8988T (cell line): ENCODE results near the gene SPO11.
"Not testable (repeated sequence)": the region's sequence is repeated elsewhere in the genome, so short reads cannot be mapped to it uniquely, and the experiment has no call there.

Source experiments
- DNase-seq: peaks from one replicate; pipeline ENCODE4 v3.0.0; 2011

SPO11 gene

DNA sequence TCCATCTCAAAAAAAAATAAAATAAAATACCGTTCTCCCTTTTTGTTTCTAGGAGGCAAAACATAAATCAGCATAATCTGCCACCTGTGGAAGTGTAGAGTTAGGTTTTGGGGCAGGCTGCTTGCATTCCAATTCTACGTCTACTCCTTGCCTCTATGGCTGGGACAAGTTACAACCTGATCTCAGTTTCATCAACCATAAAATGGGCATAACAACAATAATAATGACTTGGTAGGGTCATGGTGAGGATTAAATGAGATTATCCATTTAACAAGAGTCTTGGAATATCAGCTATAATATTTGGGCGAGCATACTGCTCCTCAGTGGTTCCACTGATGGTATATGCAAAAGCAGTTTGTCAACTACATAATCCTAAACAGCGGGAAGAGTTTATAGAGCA is 17.8 kb downstream of the SPO11 start:
- no peak for DNase-seq

DNA sequence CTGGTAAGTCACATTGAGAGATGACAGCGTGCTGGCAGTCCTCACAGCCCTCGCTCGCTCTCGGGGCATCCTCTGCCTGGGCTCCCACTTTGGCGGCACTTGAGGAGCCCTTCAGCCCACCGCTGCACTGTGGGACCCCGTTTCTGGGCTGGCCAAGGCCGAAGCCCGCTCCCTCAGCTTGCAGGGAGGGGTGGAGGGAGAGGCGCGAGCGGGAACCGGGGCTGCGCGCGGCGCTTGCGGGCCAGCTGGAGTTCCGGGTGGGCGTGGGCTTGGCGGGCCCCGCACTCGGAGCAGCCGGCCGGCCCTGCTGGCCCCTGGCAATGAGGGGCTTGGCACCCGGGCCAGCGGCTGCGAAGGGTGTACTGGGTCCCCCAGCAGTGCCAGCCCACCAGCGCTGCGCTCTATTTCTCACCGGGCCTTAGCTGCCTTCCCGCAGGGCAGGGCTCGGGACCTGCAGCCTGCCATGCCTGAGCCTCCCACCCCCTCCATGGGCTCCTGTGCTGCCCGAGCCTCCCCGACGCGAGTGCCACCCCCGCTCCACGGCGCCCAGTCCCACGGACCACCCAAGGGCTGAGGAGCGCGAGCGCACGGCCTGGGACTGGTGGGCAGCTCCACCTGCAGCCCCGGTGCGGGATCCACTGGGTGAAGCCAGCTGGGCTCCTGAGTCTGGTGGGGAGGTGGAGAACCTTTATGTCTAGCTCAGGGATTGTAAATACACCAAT is 18.8 kb downstream of the SPO11 start:
- not testable (repeated sequence) for DNase-seq

DNA sequence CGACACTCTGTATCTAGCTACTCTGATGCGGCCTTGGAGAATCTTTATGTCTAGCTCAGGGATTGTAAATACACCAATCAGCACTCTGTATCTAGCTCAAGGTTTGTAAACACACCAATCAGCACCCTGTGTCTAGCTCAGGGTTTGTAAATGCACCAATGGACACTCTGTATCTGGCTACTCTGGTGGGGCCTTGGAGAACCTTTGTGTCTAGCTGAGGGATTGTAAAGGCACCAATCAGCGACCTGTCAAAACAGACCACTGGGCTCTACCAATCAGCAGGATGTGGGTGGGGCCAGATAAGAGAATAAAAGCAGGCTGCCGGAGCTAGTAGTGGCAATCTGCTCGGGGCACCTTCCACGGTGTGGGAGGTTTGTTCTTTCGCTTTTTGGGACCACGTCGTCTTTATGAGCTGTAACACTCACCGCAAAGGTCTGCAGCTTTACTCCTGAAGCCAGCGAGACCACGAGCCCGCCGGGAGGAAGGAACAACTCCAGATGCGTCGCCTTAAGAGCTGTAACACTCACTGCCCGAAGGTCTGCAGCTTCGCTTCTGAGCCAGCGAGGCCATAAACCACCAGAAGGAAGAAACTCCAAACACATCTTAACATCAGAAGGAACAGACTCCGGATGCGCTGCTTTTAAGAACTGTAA is 19.4 kb downstream of the SPO11 start:
- not testable (repeated sequence) for DNase-seq

DNA sequence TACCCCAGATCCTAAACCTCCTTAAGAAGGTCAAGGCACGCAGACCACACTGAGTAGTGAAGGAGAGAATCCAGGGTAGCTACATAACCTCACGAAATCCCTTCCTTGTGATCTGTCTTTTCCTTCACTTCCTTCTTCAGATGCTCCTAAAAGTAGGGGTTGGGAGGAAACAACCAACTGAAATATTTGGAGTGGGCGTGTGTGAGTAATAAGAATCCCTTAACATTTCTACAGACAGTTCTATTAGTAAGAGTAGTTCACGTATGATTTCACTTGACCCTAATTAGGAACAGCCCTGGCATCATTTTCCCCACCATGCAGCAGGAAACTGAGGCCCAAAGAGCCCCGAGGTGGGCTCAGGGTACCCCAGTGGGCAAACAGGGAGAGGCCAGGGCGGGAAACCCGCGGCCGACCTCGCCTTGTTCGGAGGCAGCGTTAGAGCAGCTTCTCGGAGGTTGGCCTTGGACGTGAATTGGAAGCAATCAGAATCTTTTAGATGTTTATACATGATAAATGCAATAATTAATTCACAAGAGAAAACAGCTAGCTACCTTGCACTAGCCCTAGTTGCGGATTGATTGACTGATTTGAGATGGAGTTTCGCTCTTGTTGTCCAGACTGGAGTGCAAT is 20.6 kb downstream of the SPO11 start:
- DNase-seq: no peak

DNA sequence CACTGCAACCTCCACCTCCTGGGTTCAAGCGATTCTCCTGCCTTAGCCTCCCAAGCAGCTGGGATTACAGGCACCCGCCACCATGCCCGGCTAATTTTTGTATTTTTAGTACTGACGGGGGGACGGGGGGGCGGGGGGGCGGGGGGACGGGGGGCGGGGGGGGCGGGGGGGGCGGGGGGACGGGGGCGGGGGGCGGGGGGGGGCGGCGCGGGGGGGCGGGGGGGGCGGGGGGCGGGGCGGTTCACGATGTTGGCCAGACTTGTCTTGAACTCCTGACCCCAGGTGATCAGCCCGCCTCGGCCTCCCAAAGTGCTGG is 21.1 kb downstream of the SPO11 start:
- DNase-seq: not testable (repeated sequence)

DNA sequence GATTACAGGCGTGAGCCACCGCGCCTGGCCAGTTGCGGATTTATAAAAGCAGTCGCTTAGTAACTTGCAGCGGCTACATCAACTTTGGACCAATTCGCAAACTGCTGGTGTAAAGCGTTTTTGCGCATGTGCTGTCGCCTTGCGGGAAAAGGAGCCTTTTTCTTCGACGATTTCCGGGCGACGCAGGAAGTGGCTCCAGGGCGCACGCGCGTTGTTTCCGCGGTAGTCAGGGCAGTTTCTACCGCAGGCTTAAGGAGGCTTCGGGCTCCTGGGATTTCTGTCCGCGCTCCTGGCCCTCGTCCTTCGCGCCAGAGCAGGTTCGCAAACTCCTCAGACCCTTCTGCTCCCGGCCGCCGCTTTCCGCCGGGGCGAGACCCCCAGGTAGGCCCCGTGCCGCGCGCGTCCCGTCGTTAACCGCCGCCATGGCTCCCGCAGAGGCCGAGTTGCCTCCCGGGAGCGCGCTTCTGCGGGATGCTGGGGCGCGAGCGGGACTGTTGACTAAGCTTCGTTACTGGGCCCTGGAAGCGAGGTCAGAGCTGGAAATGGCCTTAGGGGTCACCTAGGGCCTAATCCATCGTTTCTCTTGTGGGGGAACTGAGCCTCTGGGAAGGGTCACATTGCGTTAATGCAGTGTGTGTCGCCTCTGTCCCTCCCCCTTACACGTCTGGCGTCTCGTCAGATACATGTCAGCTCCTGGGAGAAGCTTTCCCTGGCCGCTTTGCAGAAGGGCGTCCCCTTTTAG is 21.6 kb downstream of the SPO11 start, which contains the start of gene RAE1:
Gene RAE1, plus strand, starts transcription at position 214 of the 742 bp plus-strand sequence. CDS start 2,784 bp downstream, outside the sequence.
- DNase-seq: peak; percentile 81

DNA sequence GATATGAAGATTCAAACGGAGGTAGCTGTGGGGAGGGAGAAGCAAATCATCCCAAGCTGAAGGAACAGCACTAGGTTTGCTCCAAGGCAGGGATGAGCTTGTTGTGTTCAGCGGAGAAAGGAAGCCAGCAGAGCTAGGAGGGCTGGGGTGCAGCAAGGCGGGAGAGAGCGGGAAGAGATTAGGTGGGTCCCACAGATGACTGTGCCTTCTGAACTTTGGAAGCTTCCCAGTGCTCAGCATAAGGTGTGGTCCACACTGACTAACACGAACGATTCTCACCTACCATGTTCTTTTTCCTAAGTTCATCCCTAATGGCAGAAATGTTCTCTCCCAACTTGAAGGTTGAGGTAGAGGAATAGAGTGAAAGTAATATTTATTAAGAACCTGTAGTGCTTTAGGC is 22.7 kb downstream of the SPO11 start:
- DNase-seq: no peak

DNA sequence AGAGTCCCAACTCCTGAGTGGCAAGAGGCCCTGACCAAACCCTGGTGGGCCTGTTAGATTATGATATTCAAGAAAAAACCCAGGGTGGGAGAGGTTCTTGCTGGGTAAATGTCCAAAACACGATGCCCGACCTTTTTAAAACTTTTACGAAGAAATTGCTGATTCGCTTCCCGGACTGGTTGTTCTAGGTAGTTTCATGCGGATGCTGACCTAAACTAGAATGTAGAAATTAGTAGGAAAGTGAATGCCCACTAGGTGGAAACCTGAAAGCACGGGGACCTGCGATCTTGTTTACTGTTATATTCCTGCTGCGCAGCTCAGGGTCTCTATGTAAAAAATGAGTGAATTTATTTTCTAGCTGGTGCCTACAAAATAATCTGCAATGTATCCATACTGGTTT is 23.7 kb downstream of the SPO11 start:
- no peak for DNase-seq

DNA sequence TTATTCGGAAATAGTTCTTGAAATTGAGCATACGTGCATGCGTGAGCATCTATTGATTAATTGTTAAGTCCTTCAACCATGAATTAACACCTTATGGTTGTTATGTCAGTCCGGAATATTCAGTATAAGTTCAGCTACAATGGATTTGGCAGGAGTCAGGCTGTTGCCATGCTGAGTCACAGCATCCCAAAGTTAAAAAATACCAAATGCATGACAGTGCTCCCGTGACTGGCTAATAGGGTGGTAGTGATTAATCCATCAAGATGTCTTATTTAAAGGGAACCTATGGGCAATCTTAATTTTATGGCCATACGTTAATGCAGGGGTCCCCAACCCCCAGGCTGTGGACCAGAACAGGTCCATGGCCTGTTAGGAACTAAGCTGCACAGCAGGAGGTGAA is 31.9 kb downstream of the SPO11 start:
- DNase-seq: no peak

DNA sequence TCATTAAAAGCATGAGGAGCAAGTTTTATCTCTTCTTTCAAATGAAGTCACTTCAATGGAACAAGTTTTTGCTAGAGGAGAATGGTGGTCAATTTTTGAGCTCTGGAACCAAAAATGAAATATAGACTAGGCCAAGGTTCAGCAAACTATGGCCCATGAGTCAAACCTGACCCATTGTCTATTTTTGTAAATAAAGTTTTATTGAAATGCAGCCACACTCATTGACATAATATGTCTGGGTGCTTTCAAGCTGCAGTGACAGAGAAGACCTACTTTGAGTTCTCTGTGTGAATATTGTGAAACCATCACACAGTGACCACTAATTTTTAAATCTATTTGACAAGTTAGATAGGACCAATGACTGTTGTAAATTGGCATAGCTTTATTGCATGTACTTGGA is 34.8 kb downstream of the SPO11 start:
- DNase-seq: no peak

DNA sequence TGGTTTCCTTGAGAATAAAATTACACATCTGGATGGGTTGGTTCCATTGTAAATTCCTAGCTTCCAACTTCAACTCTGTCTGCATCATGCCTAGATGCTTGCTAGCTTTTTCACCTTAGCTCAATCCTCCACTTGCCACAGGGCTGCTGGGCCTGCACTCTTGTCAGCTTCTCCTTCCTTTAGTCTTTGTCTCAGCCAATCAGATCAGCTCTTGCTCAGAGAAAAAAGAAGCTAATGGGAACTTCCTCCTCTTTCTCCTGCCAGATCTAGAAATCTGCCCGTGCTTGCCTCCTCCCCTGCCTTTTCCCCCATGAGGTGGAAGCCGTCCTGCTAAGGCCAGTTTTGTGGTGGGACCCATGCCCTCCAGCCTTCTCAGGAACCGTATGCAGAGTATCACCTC is 40.0 kb downstream of the SPO11 start:
- no peak for DNase-seq

DNA sequence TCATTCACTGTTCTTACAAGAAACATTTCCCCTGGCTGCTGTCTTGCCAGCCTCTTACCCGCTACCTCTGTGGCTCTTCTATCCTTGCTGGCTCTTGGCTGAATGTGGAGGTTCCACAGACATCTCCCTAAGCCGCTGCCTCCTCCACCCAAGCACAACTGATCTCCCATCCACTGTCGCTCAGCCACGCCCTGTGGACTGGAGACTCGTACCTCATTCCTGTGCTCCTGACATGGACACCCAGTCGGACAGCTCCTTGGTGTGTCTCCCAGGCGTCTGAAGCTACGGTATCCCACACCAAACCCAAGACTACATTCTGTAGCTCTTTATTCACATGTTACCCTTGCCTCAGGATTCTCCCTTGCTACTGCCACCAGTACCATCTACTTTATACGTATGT is 40.7 kb downstream of the SPO11 start:
- DNase-seq: no peak

DNA sequence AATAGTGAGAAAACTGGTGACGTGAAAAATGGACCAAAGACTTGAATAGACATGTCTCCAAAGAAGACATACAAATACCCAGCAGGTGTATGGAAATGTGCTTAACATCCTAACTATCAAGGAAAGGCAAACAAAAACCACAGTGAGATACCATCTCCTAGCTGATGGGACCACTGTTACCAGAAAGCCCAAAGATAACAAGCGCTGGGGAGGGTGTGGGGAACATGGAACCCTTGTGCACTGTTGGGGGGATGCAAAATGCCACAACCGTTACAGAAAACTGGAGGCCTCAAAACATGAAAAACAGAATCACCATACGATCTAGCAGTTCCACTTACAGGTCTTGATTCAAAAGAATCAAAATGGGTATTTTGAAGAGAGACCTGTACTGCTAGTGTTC is 41.8 kb downstream of the SPO11 start:
- DNase-seq: no peak

DNA sequence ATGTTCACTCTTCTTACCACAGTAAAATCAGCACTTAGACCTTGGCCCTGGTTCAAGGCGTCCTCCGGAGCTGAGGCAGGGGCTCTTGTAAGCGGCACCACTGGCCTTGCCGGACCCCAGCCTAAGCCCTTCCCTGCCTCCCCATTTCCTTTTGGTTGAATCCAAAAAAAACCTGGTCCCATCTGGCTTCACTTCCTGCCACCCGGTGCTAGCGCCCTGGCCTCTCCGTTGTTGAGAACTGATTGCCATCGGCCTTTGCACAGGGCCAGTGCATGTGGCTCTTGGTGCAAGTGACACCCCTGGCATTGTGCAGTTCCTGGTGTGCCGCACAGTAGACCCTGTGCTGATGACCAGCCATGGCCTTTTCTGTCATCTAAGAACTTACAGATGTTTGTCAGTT is 42.6 kb downstream of the SPO11 start:
- no peak for DNase-seq

DNA sequence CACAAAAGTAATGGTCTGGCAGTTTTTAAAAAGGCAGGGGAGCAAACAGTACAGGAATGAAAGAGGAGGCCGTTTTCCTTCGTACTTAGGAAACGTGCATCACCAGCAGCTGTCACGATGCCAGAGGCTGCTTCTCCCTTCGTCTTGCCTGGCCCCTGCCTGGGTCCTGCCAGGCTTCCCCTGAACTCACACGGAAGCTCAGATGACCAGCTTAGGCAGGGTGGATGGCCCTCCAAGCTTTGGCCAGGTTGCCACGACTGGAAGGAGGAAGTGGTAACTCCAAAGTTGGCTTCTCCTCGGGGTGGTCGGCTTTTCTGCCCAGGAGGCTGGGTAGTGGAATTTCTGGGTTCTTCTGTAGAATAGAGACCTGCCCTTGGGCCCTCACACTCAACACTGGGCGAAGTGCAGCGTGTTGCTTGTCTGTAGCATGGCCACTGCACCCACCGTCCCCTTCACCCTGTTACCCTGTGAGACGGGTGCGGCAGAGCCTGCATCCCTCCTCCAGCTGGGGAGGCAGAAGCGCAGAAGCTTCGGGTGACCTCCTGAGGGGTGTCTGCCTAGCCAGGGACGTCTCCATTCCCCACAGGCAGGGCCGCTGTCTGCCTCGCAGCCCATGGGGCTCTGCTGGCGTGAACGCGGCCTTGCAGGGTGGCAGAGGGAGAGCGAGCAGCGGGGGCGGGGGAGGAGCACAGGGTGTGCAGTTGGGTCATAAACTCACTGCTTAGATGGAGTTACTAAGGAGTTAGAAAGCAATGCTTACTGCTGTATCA is 43.2 kb downstream of the SPO11 start:
- no peak for DNase-seq

DNA sequence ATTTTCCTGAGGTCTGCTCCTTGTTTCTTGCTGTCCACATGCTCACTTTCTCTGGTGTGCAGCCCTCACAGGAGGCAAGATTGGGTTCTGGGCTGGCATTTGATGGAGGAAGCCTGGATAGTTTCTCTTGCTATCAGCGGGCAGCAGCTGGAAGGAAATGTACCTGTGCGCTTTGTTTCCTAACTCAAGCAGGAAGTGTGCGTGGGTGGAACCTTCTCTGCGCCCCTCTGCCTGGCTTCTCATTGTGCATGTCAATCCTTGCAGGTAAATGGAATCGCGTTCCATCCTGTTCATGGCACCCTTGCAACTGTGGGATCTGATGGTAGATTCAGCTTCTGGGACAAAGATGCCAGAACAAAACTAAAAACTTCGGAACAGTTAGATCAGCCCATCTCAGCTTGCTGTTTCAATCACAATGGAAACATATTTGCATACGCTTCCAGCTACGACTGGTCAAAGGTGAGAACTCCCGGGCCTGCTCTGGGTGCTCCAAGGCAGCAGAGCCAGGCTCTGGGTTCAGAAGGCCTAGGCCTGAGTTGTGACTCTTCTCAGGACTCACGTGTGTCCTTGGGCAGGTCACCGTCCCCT is 44.8 kb downstream of the SPO11 start:
- DNase-seq: no peak

DNA sequence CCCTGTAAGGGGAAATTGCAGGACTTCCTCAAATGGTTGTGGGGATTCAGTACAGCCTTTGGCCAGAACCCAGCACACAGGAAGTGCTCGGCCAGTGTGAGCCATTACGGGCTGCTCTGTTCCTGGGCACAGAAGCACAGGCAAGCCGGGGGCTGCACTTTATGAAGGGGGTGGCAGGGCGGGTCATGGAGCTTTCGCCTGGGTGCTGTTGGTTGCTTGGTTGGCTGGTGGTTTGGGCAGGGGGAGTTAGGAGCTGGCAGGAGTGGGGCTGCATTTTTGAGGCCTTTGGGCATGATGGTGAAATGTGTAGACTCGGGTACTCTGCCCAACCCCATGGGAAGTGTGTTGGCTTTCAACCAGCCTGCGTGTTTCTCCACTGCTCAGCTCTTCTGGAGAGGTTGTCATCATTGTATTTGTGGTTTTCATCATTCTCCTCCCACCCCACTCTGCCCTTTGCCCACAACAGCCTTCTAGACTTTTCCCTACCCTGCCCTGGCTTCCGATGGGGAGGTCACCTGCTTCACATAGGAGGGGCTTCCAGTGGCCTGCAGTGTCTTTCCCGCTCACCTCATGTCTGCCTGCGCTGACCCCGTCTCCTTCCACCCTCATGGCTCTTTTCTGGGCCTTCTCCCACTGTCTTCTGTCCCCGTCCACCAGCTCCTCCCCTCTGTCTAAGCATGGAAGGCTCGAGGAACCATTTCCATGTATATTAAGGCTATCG is 45.5 kb downstream of the SPO11 start:
- no peak for DNase-seq

DNA sequence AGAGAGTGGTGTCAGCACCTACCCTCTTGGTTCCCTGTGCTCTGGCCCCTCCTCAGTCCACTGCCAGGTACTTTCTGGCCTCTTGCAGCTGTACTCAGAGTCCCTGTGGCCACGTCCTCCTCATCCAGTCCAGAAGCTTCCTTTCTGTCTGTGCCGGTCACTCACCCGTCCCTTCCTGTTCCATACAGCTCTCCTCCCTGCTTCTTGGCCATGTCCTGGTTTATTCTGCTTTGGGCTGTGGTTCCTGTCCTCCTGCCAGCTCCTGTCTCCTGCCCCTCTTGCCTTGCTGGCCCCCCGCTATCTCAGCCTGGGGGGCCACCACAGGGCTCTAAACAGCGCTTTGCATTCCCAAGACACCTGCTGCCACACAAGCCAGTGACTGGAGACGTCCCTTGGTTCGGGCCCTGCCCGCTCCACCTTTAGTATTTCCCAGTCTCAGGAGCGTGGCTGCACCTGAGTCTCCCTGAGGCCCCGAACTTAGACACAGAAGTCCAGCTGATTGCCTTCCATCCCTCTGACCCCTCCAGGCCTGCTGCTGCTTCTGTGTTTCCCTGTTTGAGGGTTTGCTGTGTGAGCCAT is 46.1 kb downstream of the SPO11 start:
- DNase-seq: no peak

DNA sequence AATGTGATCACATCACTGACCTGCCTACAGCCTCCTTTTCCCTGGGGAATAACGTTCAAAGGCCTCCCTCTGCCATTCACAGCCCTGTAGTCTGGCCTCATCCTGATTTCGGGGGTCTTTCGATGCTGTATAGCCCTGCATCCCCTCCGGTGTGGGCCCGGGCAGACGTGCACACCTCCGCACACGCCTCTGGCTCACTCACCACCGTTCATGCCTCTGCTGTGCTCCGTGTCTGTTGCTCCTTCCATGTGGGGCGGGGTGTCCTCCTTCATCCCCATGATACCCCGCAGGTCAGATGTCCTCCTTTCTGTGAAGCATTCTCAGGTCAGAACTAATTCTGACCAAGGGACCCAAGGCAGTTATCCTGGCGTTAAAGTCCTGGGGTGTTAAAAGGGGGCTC is 47.7 kb downstream of the SPO11 start:
- DNase-seq: no peak

DNA sequence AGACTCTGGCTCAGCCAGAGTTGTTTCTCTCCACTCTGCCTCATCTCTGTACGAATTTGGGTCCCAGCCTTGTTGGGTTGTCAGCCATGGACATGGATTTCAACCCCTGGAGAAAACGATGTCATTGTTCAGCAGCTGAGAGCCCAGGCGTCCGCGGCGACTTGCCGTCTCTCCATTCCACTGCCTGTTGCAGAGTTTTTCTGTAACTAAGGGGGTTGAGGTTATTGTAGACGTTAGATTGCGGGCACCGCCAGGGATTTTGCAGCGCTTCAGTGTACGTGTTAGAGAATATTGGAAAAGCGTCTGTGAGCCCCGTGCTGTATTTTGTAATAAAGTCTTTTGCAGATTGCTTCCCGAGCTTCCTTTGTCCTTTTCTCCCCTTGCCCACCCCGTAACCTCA is 48.5 kb downstream of the SPO11 start:
- no peak for DNase-seq

DNA sequence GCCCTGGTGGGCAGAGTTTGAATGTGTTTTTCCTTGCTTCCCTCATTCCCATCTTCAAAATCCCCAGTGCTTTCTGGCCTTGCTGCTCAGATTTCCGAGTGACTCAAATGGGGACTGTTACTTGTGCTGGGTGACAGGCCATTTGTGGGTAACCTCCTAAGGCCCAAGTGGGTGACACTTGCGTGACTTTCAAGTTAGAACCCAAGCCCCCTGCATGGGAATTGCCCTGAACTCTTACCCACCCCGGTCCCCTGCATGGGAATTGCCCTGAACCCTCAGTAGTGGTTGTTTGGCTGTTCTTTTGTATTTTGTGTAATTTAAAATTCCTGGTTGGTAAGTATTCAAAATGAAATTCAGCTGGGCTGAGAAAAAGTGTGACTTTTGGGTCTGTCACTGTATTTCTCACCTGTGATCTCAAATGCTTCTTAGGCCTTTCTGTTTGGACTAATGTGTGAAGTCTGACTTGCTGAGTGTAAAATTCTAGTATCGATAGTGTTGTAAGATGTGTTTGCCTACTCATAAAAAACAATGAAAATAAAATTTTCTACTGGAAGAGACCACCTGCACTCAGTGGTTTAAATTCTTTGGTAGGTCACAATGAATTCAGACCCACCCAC is 49.2 kb downstream of the SPO11 start:
- DNase-seq: no peak
